Panc1 (cell line): ENCODE data around the gene DLG5. TPM values are rescaled to one million over a fixed set of nuclear protein-coding genes. Genes with fewer than 3 reads are reported as not detected.

Experiments used
- ATAC-seq: fragments of 200-7000 bp; cut with Tn5 transposase; 2 replicates; pipeline ENCODE4 v1.9.1; 2020; ENCODE audit warnings: mild to moderate bottlenecking, moderate library complexity
- BruUV-seq: library from RNA; stranded (reverse); fragments of 400-500 nt; replicated peaks from 2 replicates; lab custom pipeline; 2021; lab: Mats Ljungman, UMichigan
- CTCF ChIA-PET: fragments of 300-600 bp; sonication (Branson Sonifier 250); formaldehyde crosslinking; loops from one replicate; lab custom pipeline; 2022; ENCODE audit warnings: antibody characterized with exemption; lab: Charles Lee
- POLR2A ChIA-PET: fragments of 300-600 bp; sonication (Branson Sonifier 250); formaldehyde crosslinking; loops from one replicate; lab custom pipeline; 2022; ENCODE audit warnings: antibody characterized with exemption; lab: Charles Lee
- DNase-seq: peaks from one replicate; pipeline ENCODE4 v3.0.0-alpha.2; 2010; ENCODE audit warnings: low read depth, low spot score
- H3K27ac ChIP-seq: 2 replicates; pipeline ENCODE4 v1.5.1; 2011; ENCODE audit warnings: mild to moderate bottlenecking, low read length, inconsistent platforms
- H3K27me3 ChIP-seq: fragments of 200-500 bp; sonication (Bioruptor generic); 2 replicates; pipeline ENCODE4 v1.6.0; 2014; ENCODE audit warnings: low read length, inconsistent platforms; ENCODE audit not compliant: control insufficient read depth, insufficient read depth
- H3K36me3 ChIP-seq: fragments of 200-500 bp; sonication (Bioruptor generic); 2 replicates; pipeline ENCODE4 v1.5.1; 2014; ENCODE audit warnings: inconsistent platforms, mild to moderate bottlenecking, low read length, moderate library complexity; ENCODE audit not compliant: control insufficient read depth, insufficient read depth
- H3K4me1 ChIP-seq: 2 replicates; pipeline ENCODE4 v1.5.1; 2011; ENCODE audit warnings: inconsistent platforms, mild to moderate bottlenecking, low read length, moderate library complexity; ENCODE audit not compliant: control insufficient read depth, insufficient read depth
- H3K4me3 ChIP-seq, 2 experiments: 2 replicates each; pipeline ENCODE4 v1.5.1; 2011 to 2012; ENCODE audit warnings: low read depth in 2 of 2, low read length in 2 of 2, mild to moderate bottlenecking in 2 of 2, inconsistent platforms in 1 of 2, moderate library complexity in 1 of 2
- H3K9me3 ChIP-seq: fragments of 200-500 bp; sonication (Bioruptor generic); 2 replicates; pipeline ENCODE4 v1.5.1; 2014; ENCODE audit warnings: low read depth, mild to moderate bottlenecking, inconsistent platforms, low read length, moderate library complexity; ENCODE audit not compliant: control insufficient read depth, insufficient read depth
- CTCF ChIP-seq: fragments of 450-650 bp; IDR thresholded peaks from 2 replicates; pipeline ENCODE4 v1.5.1; 2017; ENCODE audit warnings: mild to moderate bottlenecking
- POLR2AphosphoS5 ChIP-seq: IDR thresholded peaks from 2 replicates; pipeline ENCODE4 v1.6.1; 2012; ENCODE audit warnings: mild to moderate bottlenecking, low read depth, low read length, moderate library complexity
- SIN3A ChIP-seq: IDR thresholded peaks from 2 replicates; pipeline ENCODE4 v1.6.1; 2012; ENCODE audit warnings: low read depth, mild to moderate bottlenecking, low read length, moderate library complexity, borderline replicate concordance; ENCODE audit not compliant: insufficient read depth
- TCF7L2 ChIP-seq: IDR thresholded peaks from 2 replicates; pipeline ENCODE4 v1.6.1; 2011; ENCODE audit warnings: mild to moderate bottlenecking, low read depth, low read length, inconsistent platforms
- in situ Hi-C: cut with HindIII; loops from 2 replicates; pipeline ENCODE4 v1.10.0; 2016; ENCODE audit warnings: low sequenced_read_pairs, low pct_unique_long_range_greater_than_20kb
- intact Hi-C: fragments of 100-400 bp; cut with micrococcal nuclease; formaldehyde crosslinking; loops from one replicate; pipeline ENCODE4 v1.10.0; 2022; ENCODE audit not compliant: unreplicated experiment
- total RNA-seq: library from RNA; stranded (reverse); gene quantifications from one replicate; pipeline ENCODE4 v1.2.1, GENCODE V29; 2021; ENCODE audit not compliant: unreplicated experiment
- TF ChIP-seq, protein P1 (sequence below), 2 experiments: IDR thresholded peaks; 2 replicates each; pipeline ENCODE4 v1.6.1; 2011 to 2012; ENCODE audit warnings: low read depth in 2 of 2, control low read depth in 1 of 2, low read length in 1 of 2, mild to moderate bottlenecking in 1 of 2, moderate library complexity in 1 of 2; ENCODE audit not compliant: insufficient read depth in 1 of 2

The DLG5 gene
- total RNA-seq, 1 experiment from 2014 or later, result 85.6 TPM

GRCh38 chr10:77901743-77902142 lies 24.8 kb downstream of the DLG5 start:
- no peak overlapping the region for H3K4me3 ChIP-seq
- no peaks in the 10 kb centered on the region for H3K36me3 ChIP-seq
- intact Hi-C loops, result no loop called here
- ChIA-PET POLR2A (interaction anchor here (1.3 kb wide), 1 partner anchor 10 kb away, joined by 4 read pairs; no protein-coding TSS in a partner anchor), CTCF (no interaction called here)
- peaks cover 12% of the 10 kb centered on the region for H3K4me1 ChIP-seq
- ATAC-seq (no peak), DNase-seq (no peak)
- BruUV-seq, result no TSS peak
- H3K27me3 ChIP-seq, result no peaks in the 10 kb centered on the region
- in situ Hi-C loops, result no loop called here
- TF ChIP-seq CTCF, result no peak
- no peak for TF ChIP-seq POLR2AphosphoS5
- TF ChIP-seq, protein P1, sequence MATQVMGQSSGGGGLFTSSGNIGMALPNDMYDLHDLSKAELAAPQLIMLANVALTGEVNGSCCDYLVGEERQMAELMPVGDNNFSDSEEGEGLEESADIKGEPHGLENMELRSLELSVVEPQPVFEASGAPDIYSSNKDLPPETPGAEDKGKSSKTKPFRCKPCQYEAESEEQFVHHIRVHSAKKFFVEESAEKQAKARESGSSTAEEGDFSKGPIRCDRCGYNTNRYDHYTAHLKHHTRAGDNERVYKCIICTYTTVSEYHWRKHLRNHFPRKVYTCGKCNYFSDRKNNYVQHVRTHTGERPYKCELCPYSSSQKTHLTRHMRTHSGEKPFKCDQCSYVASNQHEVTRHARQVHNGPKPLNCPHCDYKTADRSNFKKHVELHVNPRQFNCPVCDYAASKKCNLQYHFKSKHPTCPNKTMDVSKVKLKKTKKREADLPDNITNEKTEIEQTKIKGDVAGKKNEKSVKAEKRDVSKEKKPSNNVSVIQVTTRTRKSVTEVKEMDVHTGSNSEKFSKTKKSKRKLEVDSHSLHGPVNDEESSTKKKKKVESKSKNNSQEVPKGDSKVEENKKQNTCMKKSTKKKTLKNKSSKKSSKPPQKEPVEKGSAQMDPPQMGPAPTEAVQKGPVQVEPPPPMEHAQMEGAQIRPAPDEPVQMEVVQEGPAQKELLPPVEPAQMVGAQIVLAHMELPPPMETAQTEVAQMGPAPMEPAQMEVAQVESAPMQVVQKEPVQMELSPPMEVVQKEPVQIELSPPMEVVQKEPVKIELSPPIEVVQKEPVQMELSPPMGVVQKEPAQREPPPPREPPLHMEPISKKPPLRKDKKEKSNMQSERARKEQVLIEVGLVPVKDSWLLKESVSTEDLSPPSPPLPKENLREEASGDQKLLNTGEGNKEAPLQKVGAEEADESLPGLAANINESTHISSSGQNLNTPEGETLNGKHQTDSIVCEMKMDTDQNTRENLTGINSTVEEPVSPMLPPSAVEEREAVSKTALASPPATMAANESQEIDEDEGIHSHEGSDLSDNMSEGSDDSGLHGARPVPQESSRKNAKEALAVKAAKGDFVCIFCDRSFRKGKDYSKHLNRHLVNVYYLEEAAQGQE (IDR thresholded peaks at IDR 0.05; ENCODE audit: insufficient read depth in 1 of 2, low read depth in 2 of 2, low read length in 1 of 2), result no peak
- no peak for TF ChIP-seq TCF7L2
- no peak for TF ChIP-seq SIN3A
- H3K9me3 ChIP-seq, result no peaks in the 10 kb centered on the region
- no peak overlapping the region for H3K27ac ChIP-seq

GRCh38 chr10:77899690-77900089 lies 26.9 kb downstream of the DLG5 start:
- ChIA-PET POLR2A (no interaction called here), CTCF (no interaction called here)
- H3K4me3 ChIP-seq, result no peak overlapping the region
- no peaks in the 10 kb centered on the region for H3K9me3 ChIP-seq
- TF ChIP-seq CTCF (no peak), POLR2AphosphoS5 (no peak), SIN3A (no peak), TCF7L2 (no peak)
- TF ChIP-seq, protein P1 (IDR thresholded peaks at IDR 0.05; ENCODE audit: insufficient read depth in 1 of 2, low read depth in 2 of 2, low read length in 1 of 2), result no peak
- ATAC-seq, result no peak
- intact Hi-C loops, result no loop called here
- H3K4me1 ChIP-seq, result peaks cover 12% of the 10 kb centered on the region
- in situ Hi-C loops, result no loop called here
- H3K27me3 ChIP-seq, result no peaks in the 10 kb centered on the region
- no peak for DNase-seq
- H3K36me3 ChIP-seq, result no peaks in the 10 kb centered on the region
- no peak overlapping the region for H3K27ac ChIP-seq
- BruUV-seq, result no TSS peak
